ENCODE data around the gene PRPF31. TPM values are rescaled to one million over a fixed set of nuclear protein-coding genes. Genes with fewer than 3 reads are reported as not detected.

Gene PRPF31
- total RNA-seq, 1 experiment from 2014 or later = 84.4 TPM

DNA sequence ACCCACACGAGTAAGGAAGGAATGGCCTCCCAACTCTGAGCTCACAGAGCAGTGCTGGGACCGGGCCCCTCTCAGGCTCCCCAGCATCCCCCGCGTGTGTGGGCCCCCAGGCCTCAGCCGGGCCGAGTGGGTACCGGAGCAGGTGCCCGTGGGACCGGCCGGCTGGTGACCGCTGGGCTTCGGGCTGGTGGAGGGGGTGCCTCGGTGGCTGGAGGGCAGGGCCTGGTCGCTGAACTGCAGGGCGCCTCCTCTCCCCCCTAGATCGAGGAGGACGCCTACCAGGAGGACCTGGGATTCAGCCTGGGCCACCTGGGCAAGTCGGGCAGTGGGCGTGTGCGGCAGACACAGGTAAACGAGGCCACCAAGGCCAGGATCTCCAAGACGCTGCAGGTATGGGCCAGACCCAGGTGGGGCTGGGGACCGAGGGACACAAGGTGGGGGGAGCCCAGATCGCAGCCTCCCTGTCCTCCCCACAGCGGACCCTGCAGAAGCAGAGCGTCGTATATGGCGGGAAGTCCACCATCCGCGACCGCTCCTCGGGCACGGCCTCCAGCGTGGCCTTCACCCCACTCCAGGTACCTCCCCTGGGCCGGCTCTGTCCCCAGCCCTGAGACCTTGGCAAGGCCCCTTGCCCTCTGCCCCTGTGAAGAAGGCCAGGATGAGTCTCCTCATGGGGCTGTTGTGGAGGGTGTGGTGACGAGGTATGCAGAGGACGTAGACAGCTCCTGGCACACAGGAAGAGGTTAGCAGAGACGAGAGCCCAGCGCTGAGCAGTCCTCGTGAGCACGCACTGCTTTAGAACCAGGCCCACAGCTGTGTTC, 13.5 kb downstream of the PRPF31 start:
- Histone ChIP-seq H3T11ph (ENCODE audit: low read length) (no peak overlapping the region), H3K23ac (ENCODE audit: insufficient read length, low read depth, low read length) (no peak overlapping the region), H4K91ac (ENCODE audit: insufficient read length, low read depth, low read length) (no peak overlapping the region), H3K56ac (ENCODE audit: insufficient read length, low read depth, low read length) (no peak overlapping the region), H3K27ac (ENCODE audit: insufficient read length, low read depth, low read length) (no peak overlapping the region), H3K79me2 (ENCODE audit: insufficient read depth, low read length) (no peaks in the 10 kb centered on the region), H4K20me1 (ENCODE audit: control insufficient read depth, insufficient read depth, insufficient read length) (peaks cover 3% of the 10 kb centered on the region), H3K9me3 (ENCODE audit: control insufficient read depth, low read depth, low read length) (peaks cover 4% of the 10 kb centered on the region), H2BK15ac (ENCODE audit: low read depth, low read length) (no peak overlapping the region), H3K4ac (ENCODE audit: low read depth, low read length) (no peak overlapping the region), H3K27me3 (ENCODE audit: insufficient read depth, low read length) (no peaks in the 10 kb centered on the region), H3K4me2 (ENCODE audit: insufficient read depth, insufficient read length, low read length) (no peak overlapping the region), H3K9ac (ENCODE audit: extremely low read depth, insufficient read length, low read length) (no peak overlapping the region), H2BK20ac (ENCODE audit: low read depth, low read length, poor library complexity, severe bottlenecking) (no peak overlapping the region), H2BK120ac (ENCODE audit: low read depth, low read length, poor library complexity, severe bottlenecking) (no peak overlapping the region), H3K79me1 (ENCODE audit: insufficient read depth, low read depth, low read length, poor library complexity, severe bottlenecking) (peaks cover 4% of the 10 kb centered on the region), H2BK5ac (ENCODE audit: insufficient read length, low read length) (no peak overlapping the region), H4K8ac (replicated peaks; ENCODE audit: insufficient read length, low read depth, low read length) (no peak overlapping the region), H2BK12ac (ENCODE audit: insufficient read length, low read depth, low read length) (no peak overlapping the region), H3K14ac (ENCODE audit: insufficient read depth, low read length) (no peak overlapping the region), H2AK5ac (ENCODE audit: insufficient read length, low read length) (no peak overlapping the region), H4K5ac (ENCODE audit: insufficient read length, low read depth, low read length) (no peak overlapping the region), H3K23me2 (ENCODE audit: insufficient read length, low read depth, low read length, poor library complexity, severe bottlenecking) (peaks cover 4% of the 10 kb centered on the region), H3K4me1 (ENCODE audit: insufficient read depth, low read length) (no peaks in the 10 kb centered on the region), H2AFZ (ENCODE audit: low read length) (no peak overlapping the region), H3K18ac (ENCODE audit: insufficient read length, low read depth, low read length) (no peak overlapping the region)
- Mint-ChIP-seq H3K4me1 (no peaks in the 10 kb centered on the region), H3K27me3 (ENCODE audit: low read depth) (peaks cover 1% of the 10 kb centered on the region; the same call in 1 of the 2 replicates), H3K9me3 (peaks cover 6 to 7% of the 10 kb centered on the region in 2 experiments; a peak in 4 of 5 replicates), H3K27ac (no peak overlapping the region), H3K4me3 (no peak overlapping the region), H3K36me3 (ENCODE audit: insufficient read depth in 1 of 3, low read depth in 3 of 3) (peaks cover 34 to 77% (median 63%) of the 10 kb centered on the region in 3 experiments; a peak in 6 of 7 replicates)
- DNase-seq = no peak
- no CpG with 5 or more reads among the region's 41 CpGs for WGBS (ENCODE audit: extremely low coverage, insufficient read length, low lambda C conversion rate)
- TF ChIP-seq CTCF (conservative IDR thresholded peaks at IDR 0.05) = no peak
